OCI-LY7 (cell line): ENCODE measurements around the gene CTNNBL1.

ENCODE experiments used
- CTCF ChIP-seq: fragments of 200-600 bp; sonication (generic); conservative IDR thresholded peaks from 2 replicates; pipeline ENCODE4 v1.5.1; 2014; ENCODE audit warnings: mild to moderate bottlenecking, antibody characterized with exemption, low read length, moderate library complexity, mixed read lengths
- EZH2phosphoT487 ChIP-seq: fragments of 200-600 bp; sonication (generic); IDR thresholded peaks from 2 replicates; pipeline ENCODE4 v1.6.1; 2018; ENCODE audit warnings: low read depth, borderline replicate concordance, mild to moderate bottlenecking, mixed run types, antibody characterized with exemption, low read length, moderate library complexity, mixed read lengths

GRCh38 chr20:37876863-37877262 lies 183.0 kb downstream of the CTNNBL1 start:
- TF ChIP-seq CTCF (no peak), EZH2phosphoT487 (no peak)
